ENCODE results near the gene SSR3.

Gene SSR3

DNA sequence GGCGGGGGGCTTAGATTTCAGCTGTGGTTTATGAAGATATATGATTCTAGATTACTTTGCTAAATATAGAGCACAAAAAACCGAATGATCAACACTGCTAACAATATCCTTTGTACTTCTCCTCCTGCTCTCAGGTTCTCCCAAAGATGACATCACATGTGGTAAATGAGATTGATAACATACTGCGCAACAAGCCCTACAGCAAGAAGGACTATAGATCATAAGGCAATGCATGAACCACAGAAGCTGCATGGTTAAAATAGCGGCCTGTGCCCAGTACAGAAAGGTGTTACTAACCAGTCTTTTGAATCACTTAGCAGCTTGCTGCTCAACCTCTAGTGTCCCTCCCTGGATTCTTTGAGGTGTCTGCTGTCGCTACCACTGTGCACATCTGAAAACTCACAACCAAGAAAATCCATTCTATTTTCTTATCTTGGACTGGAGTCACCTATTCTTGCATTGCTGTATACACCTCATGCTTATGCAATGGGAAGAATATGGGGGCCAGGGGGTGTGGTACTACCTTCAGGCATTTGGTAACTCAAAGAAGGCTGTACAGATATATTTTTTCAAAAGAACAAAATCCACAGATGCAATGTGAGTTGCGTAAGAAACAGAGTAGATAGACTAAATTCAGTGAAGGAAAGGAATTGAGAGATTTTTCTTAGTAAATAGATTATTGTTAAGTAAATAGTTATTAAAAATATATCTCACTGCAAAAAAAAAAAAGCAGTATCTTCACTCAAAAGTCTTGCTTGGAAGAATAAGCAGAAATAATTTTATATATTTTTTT is 18.2 kb downstream of the SSR3 start:
- DNase-seq (ENCODE audit: low spot score), result no peak

DNA sequence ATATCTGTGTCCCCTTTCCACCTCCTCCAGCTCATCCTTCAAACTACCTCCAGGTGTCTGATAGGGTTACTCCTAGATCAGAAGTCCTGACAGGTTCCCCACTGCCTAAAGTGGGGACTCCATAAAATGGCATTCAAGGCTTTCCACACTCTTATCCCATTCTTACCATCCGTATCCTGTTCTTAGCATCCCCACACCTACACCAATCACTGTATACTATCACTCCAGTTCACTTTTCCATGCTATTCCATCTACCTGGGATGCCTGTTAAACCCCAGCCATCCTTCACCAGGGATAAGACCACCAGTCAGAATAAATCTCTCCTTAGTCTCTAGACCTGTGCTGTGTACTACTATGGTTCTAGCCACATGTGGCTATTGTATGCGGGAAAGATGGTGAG is 19.1 kb downstream of the SSR3 start:
- no peak for DNase-seq (ENCODE audit: low spot score)

DNA sequence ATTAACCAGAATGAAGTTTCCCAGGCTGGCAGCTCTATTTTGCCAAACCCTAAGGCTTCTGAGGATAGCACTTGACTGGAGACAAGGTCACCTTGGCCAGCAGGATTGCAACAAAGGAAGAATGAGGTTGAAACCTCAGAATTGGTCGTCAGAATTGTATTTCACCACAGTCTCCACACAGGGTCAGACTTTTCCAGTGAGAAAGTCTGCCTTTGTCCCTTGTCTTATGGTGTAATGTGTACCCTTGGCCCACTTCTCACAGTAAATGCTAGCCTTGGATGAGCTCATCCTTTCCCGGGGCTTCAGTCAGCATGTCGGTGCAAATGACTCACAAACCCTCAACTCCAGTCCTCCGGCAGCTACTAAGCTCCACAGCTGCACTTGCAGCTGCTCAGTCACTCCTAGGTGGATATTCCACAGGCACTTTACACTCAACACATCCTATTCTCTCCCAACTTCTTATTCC is 19.7 kb downstream of the SSR3 start:
- DNase-seq (ENCODE audit: low spot score), result peak; percentile 91

DNA sequence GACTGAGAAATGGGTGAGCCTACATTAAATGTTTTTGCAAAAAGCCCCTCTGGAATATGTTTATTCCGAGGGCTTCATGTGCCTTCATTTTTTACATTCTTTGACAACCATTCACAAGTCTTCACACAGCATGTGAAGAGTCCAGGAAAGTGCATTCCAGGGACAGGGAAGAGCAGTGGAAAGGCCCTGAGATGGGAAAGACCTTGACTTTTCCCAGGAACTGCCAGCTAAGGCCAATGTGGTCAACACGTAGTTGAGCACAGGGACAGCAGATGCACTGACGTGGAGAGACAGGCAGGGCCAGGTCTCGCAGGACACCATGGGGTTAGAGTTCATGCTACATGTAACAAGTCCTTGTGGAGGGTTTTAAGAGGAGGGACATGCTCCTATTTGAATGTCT is 21.7 kb downstream of the SSR3 start:
- no peak for DNase-seq (ENCODE audit: low spot score)

DNA sequence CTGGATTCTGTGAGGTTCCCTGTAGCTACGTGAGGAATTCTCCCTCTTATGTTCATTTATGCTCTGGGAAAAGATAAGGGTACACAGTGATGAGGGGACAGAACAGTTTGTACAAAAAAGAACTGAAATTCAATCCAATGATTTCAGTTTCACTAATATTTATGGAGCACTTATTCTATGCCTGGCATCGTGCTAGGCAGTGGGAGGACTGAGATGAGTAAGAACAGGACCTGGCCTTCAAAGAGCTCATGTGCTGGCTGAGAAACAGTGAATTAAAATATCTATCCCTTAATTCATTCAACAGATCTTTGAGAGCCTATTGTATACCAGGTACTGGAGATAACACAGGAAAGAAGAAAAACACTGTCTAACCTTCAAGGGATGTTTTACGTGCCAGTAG is 22.2 kb downstream of the SSR3 start:
- DNase-seq (ENCODE audit: low spot score), result no peak

GRCh38 chr3:156530980-156531379 is 23.9 kb downstream of the SSR3 start:
- no peak for DNase-seq (ENCODE audit: low spot score)

DNA sequence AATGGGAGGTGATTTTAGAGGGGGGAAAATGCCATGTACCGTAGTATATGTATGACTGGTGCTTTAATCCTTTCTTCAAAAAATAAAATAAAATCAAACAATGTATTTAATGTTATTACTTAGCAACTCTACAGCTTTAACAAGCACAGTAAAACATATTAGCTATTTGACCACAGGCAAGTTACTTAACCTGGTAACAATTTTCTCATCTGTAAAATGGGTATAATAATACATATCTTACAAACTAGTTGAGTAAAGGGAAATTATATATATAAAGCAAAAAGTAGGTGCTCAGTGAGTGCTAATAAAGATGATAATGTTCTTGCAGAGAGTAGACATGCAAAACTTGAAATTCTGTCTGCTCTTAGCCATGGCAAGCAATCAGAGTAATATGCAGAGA is 27.9 kb downstream of the SSR3 start:
- DNase-seq (ENCODE audit: low spot score), result no peak

DNA sequence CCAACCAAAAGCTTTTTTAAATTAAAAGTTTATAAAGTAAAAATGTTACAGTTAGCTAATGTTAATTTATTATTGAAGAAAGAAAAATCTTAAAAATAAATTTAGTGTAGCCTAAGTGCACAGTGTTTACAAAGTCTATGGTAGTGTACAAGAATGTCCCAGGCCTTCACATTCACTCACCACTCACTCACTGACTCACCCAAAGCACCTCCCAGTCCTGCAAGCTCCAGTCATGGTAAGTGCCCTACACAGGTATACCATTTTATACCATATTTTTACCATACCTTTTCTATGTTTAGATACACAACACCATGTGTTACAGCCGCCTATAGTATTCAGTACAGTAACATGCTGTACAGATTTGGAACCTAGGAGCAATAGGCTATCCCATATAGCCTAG is 29.1 kb downstream of the SSR3 start:
- DNase-seq (ENCODE audit: low spot score), result no peak

DNA sequence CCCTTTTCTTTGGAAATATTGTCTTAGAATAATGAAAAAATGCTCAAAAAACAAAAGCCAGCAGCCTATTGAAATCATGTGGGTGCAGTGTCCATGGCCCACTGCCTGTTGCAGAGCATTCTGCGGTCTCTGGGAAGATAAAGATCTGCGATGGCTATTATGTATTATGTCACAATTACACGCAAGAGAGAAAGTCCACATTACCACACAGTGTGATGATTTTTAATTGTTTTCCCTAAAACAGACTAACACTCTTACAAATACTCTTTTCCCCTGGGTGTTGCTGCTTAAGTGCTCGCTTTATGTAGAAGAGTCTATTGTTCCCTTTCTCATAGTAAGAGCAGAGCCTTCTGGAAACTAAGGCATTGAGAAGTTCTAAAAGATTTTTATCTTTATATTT is 32.2 kb downstream of the SSR3 start:
- no peak for DNase-seq (ENCODE audit: low spot score)

GRCh38 chr3:156519758-156520162 is 35.2 kb downstream of the SSR3 start:
- DNase-seq (ENCODE audit: low spot score), result no peak

DNA sequence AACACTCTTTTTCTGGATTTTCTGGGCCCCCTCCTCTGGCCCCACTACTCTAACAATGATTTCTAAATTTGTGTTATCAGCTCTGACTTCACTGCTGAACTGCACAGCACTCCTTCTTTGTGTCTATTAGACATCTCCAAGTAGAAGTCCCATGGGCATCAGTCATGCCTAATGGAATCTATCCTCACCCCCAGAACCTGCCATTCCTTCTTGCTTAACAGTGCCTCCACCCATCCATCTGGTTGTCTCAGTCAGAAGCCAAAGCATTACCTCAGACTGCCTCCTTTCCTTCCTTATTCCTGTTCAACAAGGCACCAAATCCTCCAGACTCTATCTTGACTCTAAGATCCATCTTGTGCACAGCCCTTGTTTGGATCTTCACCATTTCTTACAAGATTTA is 36.2 kb downstream of the SSR3 start:
- DNase-seq (ENCODE audit: low spot score), result peak; percentile 36

DNA sequence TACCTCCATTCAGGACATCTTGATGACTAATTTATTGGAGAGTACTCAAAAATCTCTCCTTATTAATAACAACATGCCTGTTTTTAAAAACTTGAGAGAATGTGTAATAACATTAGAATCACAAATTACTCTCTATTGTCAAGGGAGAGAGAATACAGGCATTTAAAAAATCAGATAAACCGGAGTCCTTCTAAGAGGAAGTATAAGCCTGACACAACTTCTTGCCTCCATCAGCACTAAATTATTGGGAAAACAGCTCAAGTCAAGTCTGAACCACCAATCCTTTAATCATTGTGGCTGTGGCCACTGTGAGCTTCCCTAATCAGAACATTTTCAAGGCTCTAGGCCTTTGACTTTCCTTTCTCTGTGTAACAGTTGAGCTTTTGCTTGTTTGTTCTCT is 38.0 kb downstream of the SSR3 start:
- DNase-seq (ENCODE audit: low spot score), result no peak

DNA sequence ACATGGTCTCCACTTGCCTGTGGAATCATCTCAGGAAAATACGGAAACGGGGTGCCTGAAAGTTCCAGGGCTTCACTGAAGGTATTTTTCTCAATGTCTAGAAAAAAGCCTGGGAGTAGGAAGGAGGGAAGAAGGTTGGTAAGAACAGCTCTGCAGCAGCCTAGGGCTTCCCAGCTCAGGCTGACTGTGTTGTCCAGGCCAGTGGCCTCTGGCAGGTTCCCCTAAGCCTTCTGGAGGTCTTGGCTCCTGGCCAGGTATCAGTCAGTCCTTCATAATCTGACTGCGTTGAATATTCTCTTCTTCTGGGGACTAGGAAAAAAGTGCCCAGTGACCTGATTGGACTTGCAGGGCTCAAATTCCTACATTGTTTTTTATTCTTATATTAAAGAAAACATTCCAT is 38.6 kb downstream of the SSR3 start:
- DNase-seq (ENCODE audit: low spot score), result no peak

GRCh38 chr3:156513619-156514018 is 41.3 kb downstream of the SSR3 start:
- DNase-seq (ENCODE audit: low spot score), result no peak

- no peak for DNase-seq (ENCODE audit: low spot score)
Observed at GRCh38 chr3:156511987-156512677, 42.8 kb downstream of the SSR3 start.

DNA sequence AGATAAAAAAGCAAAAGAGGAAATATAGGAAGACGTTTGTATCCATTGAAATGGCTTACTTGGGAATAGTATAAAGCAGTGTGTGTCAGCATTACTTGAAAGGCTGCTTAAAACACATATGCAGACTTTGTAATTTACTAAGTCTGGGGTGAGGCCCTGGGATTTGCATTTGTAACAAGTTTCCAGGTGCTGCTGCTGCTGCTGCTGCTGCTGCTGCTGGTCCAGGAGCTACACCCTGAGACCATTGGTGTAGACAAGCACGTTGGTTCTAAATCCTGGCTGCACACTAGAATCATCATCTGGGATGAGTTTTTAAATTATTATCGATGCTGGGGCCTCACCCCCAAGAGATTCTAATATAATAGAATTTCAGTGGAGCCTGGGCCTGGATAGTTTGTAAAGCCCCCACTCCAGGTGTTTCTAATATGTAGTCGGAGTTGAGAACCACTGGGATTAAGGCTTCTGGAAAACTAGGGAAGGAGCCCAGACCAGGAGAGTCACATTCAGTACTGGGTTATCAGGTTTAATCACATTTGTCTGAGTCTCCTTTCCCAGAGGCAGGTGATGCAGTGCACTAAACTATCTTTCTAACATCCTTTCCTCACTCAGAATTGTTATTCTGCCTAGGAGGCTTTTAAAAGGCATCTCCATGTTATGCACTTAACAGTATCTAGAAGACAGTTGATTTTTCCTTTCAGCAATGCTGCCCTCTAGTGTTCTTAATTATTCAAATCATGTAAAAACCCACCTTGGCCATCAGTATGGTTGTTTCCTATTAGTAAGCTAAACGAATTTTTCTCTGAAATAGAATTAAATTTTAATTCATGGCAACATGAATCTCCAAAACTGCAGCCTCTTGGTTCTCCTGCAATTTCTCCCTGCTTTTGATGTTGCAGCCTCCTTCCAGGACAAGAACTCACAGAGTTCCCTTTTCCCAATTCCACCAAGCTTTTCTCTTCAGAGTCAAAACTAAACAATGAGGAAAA is 45.4 kb downstream of the SSR3 start:
- DNase-seq (ENCODE audit: low spot score), result peak; percentile 74

GRCh38 chr3:156507285-156507684 is 47.6 kb downstream of the SSR3 start:
- DNase-seq (ENCODE audit: low spot score), result no peak

DNA sequence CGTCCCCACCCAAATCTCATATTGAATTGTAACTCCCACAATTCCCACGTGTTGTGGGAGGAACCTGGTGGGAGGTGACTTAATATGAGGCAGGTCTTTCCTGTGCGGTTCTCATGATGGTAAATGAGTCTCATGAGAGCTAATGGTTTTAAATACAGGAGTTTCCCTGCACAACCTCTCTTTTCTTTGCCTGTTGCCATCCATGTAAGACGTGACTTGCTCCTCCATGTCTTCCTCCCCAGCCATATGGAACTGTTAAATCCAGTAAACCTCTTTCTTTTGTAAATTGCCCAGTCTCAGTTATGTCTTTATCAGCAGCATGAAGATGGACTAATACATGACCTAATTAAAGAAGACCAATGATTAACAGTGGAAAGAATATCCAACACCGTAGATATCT is 56.6 kb downstream of the SSR3 start:
- no peak for DNase-seq (ENCODE audit: low spot score)

- DNase-seq (ENCODE audit: low spot score), result no peak
Observed at GRCh38 chr3:156497326-156497725, 57.6 kb downstream of the SSR3 start.

DNA sequence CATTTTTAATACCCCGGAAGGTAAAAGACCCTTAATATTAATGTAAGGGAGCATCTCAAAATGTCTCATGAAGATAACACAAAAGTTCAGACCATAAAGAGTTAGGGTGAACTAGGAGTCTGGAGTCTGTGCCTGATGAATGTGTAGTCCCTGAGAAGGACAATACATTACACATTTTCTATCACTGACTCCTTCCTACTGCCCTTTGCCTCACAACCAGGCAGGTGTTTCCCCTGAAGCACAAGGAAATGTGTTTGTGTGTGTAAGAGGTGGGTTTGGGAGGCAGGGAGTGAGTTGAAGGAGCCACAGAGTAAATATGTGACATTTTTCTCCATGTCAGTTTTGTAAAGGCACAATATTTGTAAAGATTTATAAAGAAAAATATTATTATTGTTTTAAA is 59.1 kb downstream of the SSR3 start:
- no peak for DNase-seq (ENCODE audit: low spot score)

GRCh38 chr3:156493887-156494286 is 61.0 kb downstream of the SSR3 start:
- DNase-seq (ENCODE audit: low spot score), result no peak

GRCh38 chr3:156492801-156493261 is 62.1 kb downstream of the SSR3 start:
- peak; percentile 23 for DNase-seq (ENCODE audit: low spot score)
